ENCODE measurements around the gene PZP. TPM values are rescaled to one million over a fixed set of nuclear protein-coding genes. Genes with fewer than 3 reads are reported as not detected.
A peak's percentile ranks its signal among the peaks of the same experiment; 100 is the strongest.

Gene PZP
- total and polyA plus RNA-seq, 2 experiments from 2014 or later = 0.92 TPM; not detected in 1

DNA sequence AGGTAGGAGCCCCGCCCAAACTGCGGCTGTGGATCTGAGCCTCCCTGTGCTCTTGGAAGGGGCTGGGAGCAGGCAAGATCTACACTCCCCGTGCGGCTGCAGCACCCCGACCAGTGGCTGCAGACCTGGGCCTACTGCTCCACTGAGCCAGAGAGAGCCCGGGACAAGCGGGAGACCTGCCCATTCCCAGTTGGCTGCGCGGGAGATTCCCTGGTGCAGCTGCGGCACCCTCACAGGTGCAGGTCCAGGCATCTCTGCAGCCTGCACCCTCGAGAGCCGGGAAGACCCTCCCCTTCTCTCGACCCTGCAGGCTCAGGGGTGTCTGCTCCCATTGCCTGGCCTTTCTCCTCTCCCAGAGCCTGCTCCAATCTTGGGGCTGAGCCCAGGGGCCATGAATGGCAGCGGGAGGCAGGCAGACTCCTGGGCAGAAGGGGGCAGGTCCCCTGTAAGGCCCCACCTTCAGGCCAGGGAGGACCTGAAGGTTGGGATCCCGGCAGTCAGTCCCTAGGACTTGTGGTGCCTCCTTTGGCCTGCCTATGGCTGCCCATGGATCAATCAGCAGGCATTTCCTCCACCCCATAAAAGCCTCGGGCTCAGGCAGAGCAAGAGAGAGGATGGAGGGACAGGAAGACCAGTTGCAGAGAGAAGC, 83.7 kb downstream of the PZP start:
- Mint-ChIP-seq H3K27ac (no peak overlapping the region), H3K36me3 (ENCODE audit: low read depth) (no peaks in the 10 kb centered on the region; the same call in 2 of the 3 replicates), H3K4me3 (no peak overlapping the region), H3K9me3 (peaks cover 2% of the 10 kb centered on the region; the same call in 1 of the 3 replicates), H3K27me3 (ENCODE audit: insufficient read depth, low read depth, poor library complexity) (no peaks in the 10 kb centered on the region), H3K4me1 (no peaks in the 10 kb centered on the region)
- ATAC-seq (peak; percentile 45; the same call in 2 of the 3 replicates), DNase-seq (ENCODE audit: low spot score) (no peak)
- Histone ChIP-seq H3K27me3 (ENCODE audit: insufficient read depth) (no peaks in the 10 kb centered on the region), H3K4me1 (ENCODE audit: insufficient read depth) (no peaks in the 10 kb centered on the region), H3K79me2 (replicated peaks; ENCODE audit: insufficient read depth) (no peaks in the 10 kb centered on the region), H2AFZ (no peak overlapping the region), H3K27ac (ENCODE audit: low read depth) (no peak overlapping the region), H3K4me2 (no peak overlapping the region), H3K4me3 (no peak overlapping the region), H3K36me3 (ENCODE audit: insufficient read depth) (no peaks in the 10 kb centered on the region), H3K9me2 (ENCODE audit: insufficient read depth) (no peaks in the 10 kb centered on the region), H4K20me1 (replicated peaks; ENCODE audit: insufficient read depth) (no peaks in the 10 kb centered on the region), H3F3A (replicated peaks; ENCODE audit: low read depth) (no peaks in the 10 kb centered on the region)
- TF ChIP-seq ZNF114 (CRISPR knock-in tag; IDR thresholded peaks at IDR 0.05) = no peak
- TF ChIP-seq, protein P1, sequence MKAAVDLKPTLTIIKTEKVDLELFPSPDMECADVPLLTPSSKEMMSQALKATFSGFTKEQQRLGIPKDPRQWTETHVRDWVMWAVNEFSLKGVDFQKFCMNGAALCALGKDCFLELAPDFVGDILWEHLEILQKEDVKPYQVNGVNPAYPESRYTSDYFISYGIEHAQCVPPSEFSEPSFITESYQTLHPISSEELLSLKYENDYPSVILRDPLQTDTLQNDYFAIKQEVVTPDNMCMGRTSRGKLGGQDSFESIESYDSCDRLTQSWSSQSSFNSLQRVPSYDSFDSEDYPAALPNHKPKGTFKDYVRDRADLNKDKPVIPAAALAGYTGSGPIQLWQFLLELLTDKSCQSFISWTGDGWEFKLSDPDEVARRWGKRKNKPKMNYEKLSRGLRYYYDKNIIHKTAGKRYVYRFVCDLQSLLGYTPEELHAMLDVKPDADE (IDR thresholded peaks at IDR 0.05) = no peak
- TF ChIP-seq, protein P2, sequence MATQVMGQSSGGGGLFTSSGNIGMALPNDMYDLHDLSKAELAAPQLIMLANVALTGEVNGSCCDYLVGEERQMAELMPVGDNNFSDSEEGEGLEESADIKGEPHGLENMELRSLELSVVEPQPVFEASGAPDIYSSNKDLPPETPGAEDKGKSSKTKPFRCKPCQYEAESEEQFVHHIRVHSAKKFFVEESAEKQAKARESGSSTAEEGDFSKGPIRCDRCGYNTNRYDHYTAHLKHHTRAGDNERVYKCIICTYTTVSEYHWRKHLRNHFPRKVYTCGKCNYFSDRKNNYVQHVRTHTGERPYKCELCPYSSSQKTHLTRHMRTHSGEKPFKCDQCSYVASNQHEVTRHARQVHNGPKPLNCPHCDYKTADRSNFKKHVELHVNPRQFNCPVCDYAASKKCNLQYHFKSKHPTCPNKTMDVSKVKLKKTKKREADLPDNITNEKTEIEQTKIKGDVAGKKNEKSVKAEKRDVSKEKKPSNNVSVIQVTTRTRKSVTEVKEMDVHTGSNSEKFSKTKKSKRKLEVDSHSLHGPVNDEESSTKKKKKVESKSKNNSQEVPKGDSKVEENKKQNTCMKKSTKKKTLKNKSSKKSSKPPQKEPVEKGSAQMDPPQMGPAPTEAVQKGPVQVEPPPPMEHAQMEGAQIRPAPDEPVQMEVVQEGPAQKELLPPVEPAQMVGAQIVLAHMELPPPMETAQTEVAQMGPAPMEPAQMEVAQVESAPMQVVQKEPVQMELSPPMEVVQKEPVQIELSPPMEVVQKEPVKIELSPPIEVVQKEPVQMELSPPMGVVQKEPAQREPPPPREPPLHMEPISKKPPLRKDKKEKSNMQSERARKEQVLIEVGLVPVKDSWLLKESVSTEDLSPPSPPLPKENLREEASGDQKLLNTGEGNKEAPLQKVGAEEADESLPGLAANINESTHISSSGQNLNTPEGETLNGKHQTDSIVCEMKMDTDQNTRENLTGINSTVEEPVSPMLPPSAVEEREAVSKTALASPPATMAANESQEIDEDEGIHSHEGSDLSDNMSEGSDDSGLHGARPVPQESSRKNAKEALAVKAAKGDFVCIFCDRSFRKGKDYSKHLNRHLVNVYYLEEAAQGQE (IDR thresholded peaks at IDR 0.05; ENCODE audit: unreplicated experiment) = no peak
- TF ChIP-seq EZH2 (IDR thresholded peaks at IDR 0.05; ENCODE audit: low read depth, unreplicated experiment) = no peak
- TF ChIP-seq ZNF331 (CRISPR knock-in tag; IDR thresholded peaks at IDR 0.05; ENCODE audit: low read depth) = no peak
- no peak for TF ChIP-seq POLR2AphosphoS5 (IDR thresholded peaks at IDR 0.05; ENCODE audit: low read depth)
- TF ChIP-seq STAT1 (IDR thresholded peaks at IDR 0.05; ENCODE audit: unreplicated experiment) = no peak
- TF ChIP-seq, protein P3, sequence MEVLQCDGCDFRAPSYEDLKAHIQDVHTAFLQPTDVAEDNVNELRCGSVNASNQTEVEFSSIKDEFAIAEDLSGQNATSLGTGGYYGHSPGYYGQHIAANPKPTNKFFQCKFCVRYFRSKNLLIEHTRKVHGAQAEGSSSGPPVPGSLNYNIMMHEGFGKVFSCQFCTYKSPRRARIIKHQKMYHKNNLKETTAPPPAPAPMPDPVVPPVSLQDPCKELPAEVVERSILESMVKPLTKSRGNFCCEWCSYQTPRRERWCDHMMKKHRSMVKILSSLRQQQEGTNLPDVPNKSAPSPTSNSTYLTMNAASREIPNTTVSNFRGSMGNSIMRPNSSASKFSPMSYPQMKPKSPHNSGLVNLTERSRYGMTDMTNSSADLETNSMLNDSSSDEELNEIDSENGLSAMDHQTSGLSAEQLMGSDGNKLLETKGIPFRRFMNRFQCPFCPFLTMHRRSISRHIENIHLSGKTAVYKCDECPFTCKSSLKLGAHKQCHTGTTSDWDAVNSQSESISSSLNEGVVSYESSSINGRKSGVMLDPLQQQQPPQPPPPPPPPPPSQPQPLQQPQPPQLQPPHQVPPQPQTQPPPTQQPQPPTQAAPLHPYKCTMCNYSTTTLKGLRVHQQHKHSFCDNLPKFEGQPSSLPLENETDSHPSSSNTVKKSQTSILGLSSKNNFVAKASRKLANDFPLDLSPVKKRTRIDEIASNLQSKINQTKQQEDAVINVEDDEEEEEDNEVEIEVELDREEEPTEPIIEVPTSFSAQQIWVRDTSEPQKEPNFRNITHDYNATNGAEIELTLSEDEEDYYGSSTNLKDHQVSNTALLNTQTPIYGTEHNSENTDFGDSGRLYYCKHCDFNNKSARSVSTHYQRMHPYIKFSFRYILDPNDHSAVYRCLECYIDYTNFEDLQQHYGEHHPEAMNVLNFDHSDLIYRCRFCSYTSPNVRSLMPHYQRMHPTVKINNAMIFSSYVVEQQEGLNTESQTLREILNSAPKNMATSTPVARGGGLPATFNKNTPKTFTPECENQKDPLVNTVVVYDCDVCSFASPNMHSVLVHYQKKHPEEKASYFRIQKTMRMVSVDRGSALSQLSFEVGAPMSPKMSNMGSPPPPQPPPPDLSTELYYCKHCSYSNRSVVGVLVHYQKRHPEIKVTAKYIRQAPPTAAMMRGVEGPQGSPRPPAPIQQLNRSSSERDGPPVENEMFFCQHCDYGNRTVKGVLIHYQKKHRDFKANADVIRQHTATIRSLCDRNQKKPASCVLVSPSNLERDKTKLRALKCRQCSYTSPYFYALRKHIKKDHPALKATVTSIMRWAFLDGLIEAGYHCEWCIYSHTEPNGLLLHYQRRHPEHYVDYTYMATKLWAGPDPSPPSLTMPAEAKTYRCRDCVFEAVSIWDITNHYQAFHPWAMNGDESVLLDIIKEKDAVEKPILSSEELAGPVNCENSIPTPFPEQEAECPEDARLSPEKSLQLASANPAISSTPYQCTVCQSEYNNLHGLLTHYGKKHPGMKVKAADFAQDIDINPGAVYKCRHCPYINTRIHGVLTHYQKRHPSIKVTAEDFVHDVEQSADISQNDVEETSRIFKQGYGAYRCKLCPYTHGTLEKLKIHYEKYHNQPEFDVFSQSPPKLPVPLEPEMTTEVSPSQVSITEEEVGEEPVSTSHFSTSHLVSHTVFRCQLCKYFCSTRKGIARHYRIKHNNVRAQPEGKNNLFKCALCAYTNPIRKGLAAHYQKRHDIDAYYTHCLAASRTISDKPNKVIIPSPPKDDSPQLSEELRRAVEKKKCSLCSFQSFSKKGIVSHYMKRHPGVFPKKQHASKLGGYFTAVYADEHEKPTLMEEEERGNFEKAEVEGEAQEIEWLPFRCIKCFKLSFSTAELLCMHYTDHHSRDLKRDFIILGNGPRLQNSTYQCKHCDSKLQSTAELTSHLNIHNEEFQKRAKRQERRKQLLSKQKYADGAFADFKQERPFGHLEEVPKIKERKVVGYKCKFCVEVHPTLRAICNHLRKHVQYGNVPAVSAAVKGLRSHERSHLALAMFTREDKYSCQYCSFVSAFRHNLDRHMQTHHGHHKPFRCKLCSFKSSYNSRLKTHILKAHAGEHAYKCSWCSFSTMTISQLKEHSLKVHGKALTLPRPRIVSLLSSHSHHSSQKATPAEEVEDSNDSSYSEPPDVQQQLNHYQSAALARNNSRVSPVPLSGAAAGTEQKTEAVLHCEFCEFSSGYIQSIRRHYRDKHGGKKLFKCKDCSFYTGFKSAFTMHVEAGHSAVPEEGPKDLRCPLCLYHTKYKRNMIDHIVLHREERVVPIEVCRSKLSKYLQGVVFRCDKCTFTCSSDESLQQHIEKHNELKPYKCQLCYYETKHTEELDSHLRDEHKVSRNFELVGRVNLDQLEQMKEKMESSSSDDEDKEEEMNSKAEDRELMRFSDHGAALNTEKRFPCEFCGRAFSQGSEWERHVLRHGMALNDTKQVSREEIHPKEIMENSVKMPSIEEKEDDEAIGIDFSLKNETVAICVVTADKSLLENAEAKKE (CRISPR knock-in tag; IDR thresholded peaks at IDR 0.05) = no peak
- TF ChIP-seq CREB1 (CRISPR knock-in tag; IDR thresholded peaks at IDR 0.05; ENCODE audit: low read depth) = no peak
- no peak for TF ChIP-seq NANOG (IDR thresholded peaks at IDR 0.05; ENCODE audit: borderline replicate concordance)
- no peak for TF ChIP-seq EZH2phosphoT487 (IDR thresholded peaks at IDR 0.05; ENCODE audit: unreplicated experiment)
- TF ChIP-seq, protein P4, sequence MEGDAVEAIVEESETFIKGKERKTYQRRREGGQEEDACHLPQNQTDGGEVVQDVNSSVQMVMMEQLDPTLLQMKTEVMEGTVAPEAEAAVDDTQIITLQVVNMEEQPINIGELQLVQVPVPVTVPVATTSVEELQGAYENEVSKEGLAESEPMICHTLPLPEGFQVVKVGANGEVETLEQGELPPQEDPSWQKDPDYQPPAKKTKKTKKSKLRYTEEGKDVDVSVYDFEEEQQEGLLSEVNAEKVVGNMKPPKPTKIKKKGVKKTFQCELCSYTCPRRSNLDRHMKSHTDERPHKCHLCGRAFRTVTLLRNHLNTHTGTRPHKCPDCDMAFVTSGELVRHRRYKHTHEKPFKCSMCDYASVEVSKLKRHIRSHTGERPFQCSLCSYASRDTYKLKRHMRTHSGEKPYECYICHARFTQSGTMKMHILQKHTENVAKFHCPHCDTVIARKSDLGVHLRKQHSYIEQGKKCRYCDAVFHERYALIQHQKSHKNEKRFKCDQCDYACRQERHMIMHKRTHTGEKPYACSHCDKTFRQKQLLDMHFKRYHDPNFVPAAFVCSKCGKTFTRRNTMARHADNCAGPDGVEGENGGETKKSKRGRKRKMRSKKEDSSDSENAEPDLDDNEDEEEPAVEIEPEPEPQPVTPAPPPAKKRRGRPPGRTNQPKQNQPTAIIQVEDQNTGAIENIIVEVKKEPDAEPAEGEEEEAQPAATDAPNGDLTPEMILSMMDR (conservative IDR thresholded peaks at IDR 0.05; ENCODE audit: low read depth in 2 of 2) = no peak
- TF ChIP-seq JUNB (IDR thresholded peaks at IDR 0.05; ENCODE audit: unreplicated experiment) = no peak

All from GM23338 (cell line).